ENCODE measurements around the gene WDR59.

The WDR59 gene

DNA sequence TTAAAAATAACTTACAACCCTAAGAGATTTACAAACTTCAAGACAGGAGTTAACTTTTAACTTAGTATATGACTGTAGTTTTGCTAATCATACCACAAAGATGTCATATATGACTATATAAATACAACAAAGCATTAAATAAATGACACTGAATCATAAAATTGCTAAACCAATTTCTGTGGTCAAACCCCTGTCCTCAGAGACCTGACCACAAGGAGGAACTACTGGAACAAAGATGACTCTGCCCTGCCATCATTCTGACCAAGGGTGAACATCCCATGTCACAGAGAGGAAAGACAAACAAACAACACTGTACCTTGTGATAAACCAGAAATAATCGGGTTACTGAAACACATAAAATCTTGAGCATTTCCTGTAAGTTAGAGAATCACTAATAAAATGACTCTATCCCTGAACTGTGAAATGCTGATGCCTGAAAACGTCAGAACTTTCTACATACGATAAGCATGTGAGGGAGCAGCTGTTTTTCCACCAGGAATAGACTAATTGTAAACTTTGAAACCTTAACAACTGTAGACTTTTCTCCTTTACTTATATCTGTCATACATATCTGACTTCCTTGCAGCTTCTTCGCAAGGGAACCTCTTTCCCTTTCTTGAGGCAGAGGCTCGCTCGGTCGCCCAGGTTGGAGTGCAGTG, 47.9 kb downstream of the WDR59 start:
- TF ChIP-seq, protein P1, sequence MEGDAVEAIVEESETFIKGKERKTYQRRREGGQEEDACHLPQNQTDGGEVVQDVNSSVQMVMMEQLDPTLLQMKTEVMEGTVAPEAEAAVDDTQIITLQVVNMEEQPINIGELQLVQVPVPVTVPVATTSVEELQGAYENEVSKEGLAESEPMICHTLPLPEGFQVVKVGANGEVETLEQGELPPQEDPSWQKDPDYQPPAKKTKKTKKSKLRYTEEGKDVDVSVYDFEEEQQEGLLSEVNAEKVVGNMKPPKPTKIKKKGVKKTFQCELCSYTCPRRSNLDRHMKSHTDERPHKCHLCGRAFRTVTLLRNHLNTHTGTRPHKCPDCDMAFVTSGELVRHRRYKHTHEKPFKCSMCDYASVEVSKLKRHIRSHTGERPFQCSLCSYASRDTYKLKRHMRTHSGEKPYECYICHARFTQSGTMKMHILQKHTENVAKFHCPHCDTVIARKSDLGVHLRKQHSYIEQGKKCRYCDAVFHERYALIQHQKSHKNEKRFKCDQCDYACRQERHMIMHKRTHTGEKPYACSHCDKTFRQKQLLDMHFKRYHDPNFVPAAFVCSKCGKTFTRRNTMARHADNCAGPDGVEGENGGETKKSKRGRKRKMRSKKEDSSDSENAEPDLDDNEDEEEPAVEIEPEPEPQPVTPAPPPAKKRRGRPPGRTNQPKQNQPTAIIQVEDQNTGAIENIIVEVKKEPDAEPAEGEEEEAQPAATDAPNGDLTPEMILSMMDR (IDR thresholded peaks at IDR 0.05; ENCODE audit: control extremely low read depth, extremely low read depth, low read depth, missing control alignments), result no peak
- ChIA-PET CTCF (interaction anchor here (1.4 kb wide), 1 partner anchor 14 kb away, joined by 5 read pairs; no protein-coding TSS in a partner anchor), POLR2A (no interaction called here)
- DNase-seq (ENCODE audit: extremely low spot score), result peak; percentile 57

DNA sequence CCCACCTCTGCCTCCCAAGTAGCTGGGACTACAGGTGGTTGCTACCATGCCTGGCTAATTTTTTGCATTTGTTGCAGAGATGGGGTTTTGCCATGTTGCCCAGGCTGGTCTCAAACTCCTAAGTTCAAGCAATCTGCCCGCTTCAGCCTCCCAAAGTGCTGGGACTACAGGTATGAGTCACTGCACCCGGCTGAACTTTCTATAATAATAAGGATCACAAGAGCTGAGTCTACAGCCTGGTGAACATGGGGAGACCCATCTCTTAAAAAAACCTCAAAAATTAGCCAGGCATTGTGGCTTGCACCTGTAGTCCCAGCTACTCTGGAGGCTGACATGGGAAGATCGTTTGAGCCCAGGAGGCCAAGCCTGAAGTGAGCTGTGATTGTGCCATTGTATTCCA, 53.5 kb downstream of the WDR59 start:
- TF ChIP-seq, protein P1 (IDR thresholded peaks at IDR 0.05; ENCODE audit: control extremely low read depth, extremely low read depth, low read depth, missing control alignments), result no peak
- CTCF ChIA-PET, result interaction anchor here (1.3 to 2.6 kb wide), 4 partner anchors 32 to 180 kb away, joined by 4 to 8 read pairs (median 4); no protein-coding TSS in a partner anchor
- no peak for DNase-seq (ENCODE audit: extremely low spot score)
- POLR2A ChIA-PET, result no interaction called here

DNA sequence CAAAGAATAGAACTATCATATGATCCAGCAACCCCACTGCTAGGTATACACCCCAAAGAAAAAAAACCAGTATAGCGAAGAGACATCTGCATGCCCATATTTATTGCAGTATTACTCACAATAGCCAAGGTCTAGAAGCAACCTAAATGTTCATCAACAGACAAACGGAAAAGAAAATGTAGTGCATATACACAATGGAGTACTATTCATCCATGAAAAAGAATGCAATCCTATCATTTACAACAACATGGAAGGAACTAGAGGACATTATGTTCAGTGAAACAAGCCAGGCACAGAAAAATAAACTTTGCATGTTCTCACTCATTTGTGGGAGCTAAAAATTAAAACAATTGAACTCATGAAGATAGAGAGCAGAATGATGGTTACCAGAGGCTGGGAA, 55.3 kb downstream of the WDR59 start:
- ChIA-PET POLR2A (no interaction called here), CTCF (interaction anchor here (2.6 kb wide), 1 partner anchor 182 kb away, joined by 8 read pairs; no protein-coding TSS in a partner anchor)
- TF ChIP-seq, protein P1 (IDR thresholded peaks at IDR 0.05; ENCODE audit: control extremely low read depth, extremely low read depth, low read depth, missing control alignments), result no peak
- DNase-seq (ENCODE audit: extremely low spot score), result no peak

DNA sequence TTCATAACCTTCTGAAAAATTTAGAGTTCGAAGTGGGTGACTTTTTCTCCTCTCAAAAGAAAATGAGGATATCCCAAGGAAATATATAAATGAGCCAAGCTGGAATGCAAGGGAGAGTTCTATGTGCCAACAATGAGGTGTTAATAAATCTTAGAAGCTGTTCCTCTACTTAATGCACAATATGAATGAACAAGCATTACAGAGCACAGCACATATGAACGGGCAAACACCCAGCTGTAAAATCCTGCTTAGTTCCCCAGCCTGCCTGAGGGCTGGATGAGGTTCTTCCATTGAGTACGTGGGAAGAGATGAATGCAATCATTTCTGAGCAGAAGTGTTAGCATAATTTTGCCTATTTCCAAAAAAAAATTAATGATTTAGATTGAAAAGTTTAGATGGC, 58.1 kb downstream of the WDR59 start:
- TF ChIP-seq, protein P1 (IDR thresholded peaks at IDR 0.05; ENCODE audit: control extremely low read depth, extremely low read depth, low read depth, missing control alignments), result no peak
- no peak for DNase-seq (ENCODE audit: extremely low spot score)
- POLR2A ChIA-PET, result interaction anchor here (0.7 kb wide), 1 partner anchor 284 kb away, joined by 4 read pairs; no protein-coding TSS in a partner anchor
- CTCF ChIA-PET, result interaction anchor here (1.0 kb wide), 1 partner anchor 113 kb away, joined by 3 read pairs; no protein-coding TSS in a partner anchor

DNA sequence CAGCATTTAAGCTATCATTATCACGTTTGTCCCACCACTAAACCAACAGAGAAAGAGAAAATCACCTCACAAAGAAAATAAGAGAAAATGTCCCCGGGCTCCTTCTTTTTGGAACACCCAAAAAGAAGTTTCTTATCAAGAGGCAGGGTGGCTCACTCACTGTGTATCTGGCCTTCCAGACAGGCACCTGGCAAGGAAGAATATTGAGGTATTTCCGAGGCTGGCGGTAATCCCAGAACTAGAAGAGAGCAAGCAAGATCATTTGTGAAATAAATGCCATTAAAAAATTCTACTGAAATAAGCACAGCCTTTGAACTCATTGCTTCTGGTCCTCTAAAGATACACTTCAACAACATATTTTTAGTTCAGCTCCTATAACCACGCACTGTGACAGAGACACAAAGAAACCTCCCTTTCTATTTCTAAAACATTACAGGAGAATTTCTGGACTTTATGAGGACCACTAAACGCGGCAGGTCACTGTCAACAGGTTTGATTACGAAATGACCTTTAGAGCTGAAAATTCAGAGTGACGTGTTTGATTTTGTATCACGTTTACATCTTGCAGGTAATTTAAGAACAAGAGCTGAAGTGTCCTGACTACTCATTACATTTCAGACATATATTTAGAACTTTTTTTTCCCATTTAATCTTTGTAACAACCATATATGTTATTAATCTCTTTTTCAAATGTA, 61.0 kb downstream of the WDR59 start:
- ChIA-PET CTCF (interaction anchor here (0.9 to 1.7 kb wide), 3 partner anchors 9 to 187 kb away, joined by 3 to 7 read pairs (median 3); no protein-coding TSS in a partner anchor), POLR2A (no interaction called here)
- TF ChIP-seq, protein P1 (IDR thresholded peaks at IDR 0.05; ENCODE audit: control extremely low read depth, extremely low read depth, low read depth, missing control alignments), result no peak
- no peak for DNase-seq (ENCODE audit: extremely low spot score)

DNA sequence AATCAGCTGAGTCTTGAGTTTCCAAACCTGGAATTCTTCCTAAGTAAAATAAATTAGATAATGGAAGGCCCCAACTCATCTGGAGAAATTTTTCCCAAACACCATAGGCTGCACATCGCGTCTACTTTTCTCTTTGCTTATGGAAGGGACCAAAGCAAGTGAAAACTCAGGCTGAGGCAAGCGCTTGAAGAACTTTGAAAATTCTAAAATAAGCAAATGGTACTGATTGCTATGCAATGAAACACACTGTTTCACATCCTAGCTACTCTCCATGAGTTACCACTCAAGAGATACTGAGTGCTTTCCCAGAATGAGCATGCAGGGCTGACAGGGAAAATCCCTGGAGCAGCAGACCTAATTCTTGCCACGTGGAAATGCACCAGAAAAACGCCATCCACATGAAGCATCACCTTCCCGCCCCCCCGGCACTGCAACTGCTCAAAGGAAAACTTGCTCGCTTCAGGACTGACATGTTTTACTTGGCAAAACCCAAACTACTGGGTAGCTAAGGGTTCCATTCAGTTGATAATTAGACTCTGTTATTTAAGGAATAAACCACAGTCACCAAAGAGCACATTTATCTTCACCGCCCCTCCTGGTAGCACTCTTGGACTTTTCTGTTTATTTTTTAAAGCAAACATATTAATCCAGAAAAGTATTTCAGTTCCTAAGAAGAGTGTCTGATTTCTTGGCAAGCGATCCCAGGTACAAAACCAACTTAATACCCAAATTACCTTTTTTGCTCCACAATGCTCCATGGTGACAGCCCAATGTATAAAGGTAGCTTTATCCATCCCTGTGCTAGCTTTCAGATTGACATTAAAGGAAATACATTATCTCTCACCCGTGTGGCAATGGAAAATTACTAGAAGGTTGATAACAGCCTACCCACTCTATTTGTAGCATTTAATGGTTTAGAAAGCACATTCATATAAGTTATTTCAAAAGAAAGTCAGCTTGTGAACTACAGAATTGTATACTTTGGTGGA, 62.5 kb downstream of the WDR59 start:
- DNase-seq (ENCODE audit: extremely low spot score), result no peak
- ChIA-PET POLR2A (no interaction called here), CTCF (interaction anchor here (1.2 to 1.7 kb wide), 2 partner anchors 11 to 189 kb away, joined by 5 to 7 read pairs; no protein-coding TSS in a partner anchor)
- TF ChIP-seq, protein P1 (IDR thresholded peaks at IDR 0.05; ENCODE audit: control extremely low read depth, extremely low read depth, low read depth, missing control alignments), result no peak

Data from GM10248 (cell line).